AG04450 (cell line): ENCODE results near the gene CYSTM1. TPM values are rescaled to one million over a fixed set of nuclear protein-coding genes. Genes with fewer than 3 reads are reported as not detected.
A peak's percentile ranks its signal among the peaks of the same experiment; 100 is the strongest.

Experiments
- CTCF ChIA-PET: fragments of 300-600, 350-600 bp; formaldehyde crosslinking; extraction: SDS; loops from one replicate; lab custom pipeline; 2022; ENCODE audit warnings: antibody characterized with exemption, inconsistent platforms; lab: Charles Lee
- POLR2A ChIA-PET: fragments of 350-600 bp; formaldehyde crosslinking; extraction: SDS; loops from one replicate; lab custom pipeline; 2021; ENCODE audit warnings: antibody characterized with exemption, inconsistent platforms; lab: Yijun Ruan, JAX
- DNase-seq: peaks from one replicate; pipeline ENCODE4 v3.0.0-alpha.2; 2011; ENCODE audit warnings: low read depth, low spot score
- H3K27ac ChIP-seq: one replicate; pipeline ENCODE4 v1.5.1; 2012; ENCODE audit warnings: low read depth, low read length, control low read depth
- H3K27me3 ChIP-seq: one replicate; pipeline ENCODE4 v1.6.0; 2012; ENCODE audit warnings: low read length; ENCODE audit not compliant: control insufficient read depth, insufficient read depth
- H3K4me3 ChIP-seq: 2 replicates; pipeline ENCODE4 v1.5.1; 2011; ENCODE audit warnings: mild to moderate bottlenecking, low read depth, low read length, control low read depth
- H3K9me3 ChIP-seq: 2 replicates; pipeline ENCODE4 v1.5.1; 2012; ENCODE audit warnings: low read length; ENCODE audit not compliant: control insufficient read depth, insufficient read depth
- CTCF ChIP-seq: IDR thresholded peaks from 2 replicates; pipeline ENCODE4 v1.5.1; 2011; ENCODE audit warnings: low read depth, low read length, control low read depth, inconsistent platforms
- polyA plus RNA-seq: library from polyadenylated mRNA; depleted of rRNA; stranded (reverse); fragments of >200 nt; gene quantifications from 2 replicates; pipeline ENCODE4 v1.2.3, GENCODE V29; 2011

CYSTM1 gene
- polyA plus RNA-seq, 1 experiment, result 13.1 TPM

GRCh38 chr5:140146523-140146842 lies 28.5 kb upstream of the CYSTM1 start:
- no peak for DNase-seq
- Histone ChIP-seq H3K9me3 (no peaks in the 10 kb centered on the region; the same call in 1 of the 2 replicates), H3K27ac (no peak overlapping the region), H3K4me3 (no peak overlapping the region), H3K27me3 (peaks cover 5% of the 10 kb centered on the region)
- POLR2A ChIA-PET, result interaction anchor here (1.5 kb wide), 1 partner anchor 39 kb away, joined by 4 read pairs; no protein-coding TSS in a partner anchor
- no peak for TF ChIP-seq CTCF
- CTCF ChIA-PET, result interaction anchor here (0.6 to 6.6 kb wide), 17 partner anchors 8 to 359 kb away, joined by 3 to 161 read pairs (median 10); partner anchors contain the start of gene PURA

GRCh38 chr5:140147460-140147859 lies 27.5 kb upstream of the CYSTM1 start:
- ChIA-PET POLR2A (no interaction called here), CTCF (interaction anchor here (0.6 to 6.6 kb wide), 3 partner anchors 11 to 230 kb away, joined by 5 to 148 read pairs (median 64); partner anchors contain the start of gene PURA)
- H3K4me3 ChIP-seq, result no peak overlapping the region
- no peak for TF ChIP-seq CTCF
- DNase-seq, result no peak
- H3K27me3 ChIP-seq, result peaks cover 8% of the 10 kb centered on the region
- H3K9me3 ChIP-seq, result no peaks in the 10 kb centered on the region; the same call in 1 of the 2 replicates
- H3K27ac ChIP-seq, result no peak overlapping the region

- H3K4me3 ChIP-seq, result no peak overlapping the region
- POLR2A ChIA-PET, result no interaction called here
- H3K27ac ChIP-seq, result no peak overlapping the region
- peaks cover 8% of the 10 kb centered on the region for H3K27me3 ChIP-seq
- DNase-seq, result no peak
- CTCF ChIA-PET, result no interaction called here
- TF ChIP-seq CTCF, result 0 out of 2 replicates have a peak, but pooled peaks have one; percentile 6
- no peaks in the 10 kb centered on the region; the same call in 1 of the 2 replicates for H3K9me3 ChIP-seq
Measured at GRCh38 chr5:140148508-140148907, 26.5 kb upstream of the CYSTM1 start.

- Histone ChIP-seq H3K4me3 (no peak overlapping the region), H3K27ac (no peak overlapping the region), H3K27me3 (peaks cover 16% of the 10 kb centered on the region), H3K9me3 (no peaks in the 10 kb centered on the region; the same call in 1 of the 2 replicates)
- CTCF ChIA-PET, result interaction anchor here (0.6 to 10.6 kb wide), 3 partner anchors 32 to 75 kb away, joined by 3 to 101 read pairs (median 6); no protein-coding TSS in a partner anchor
- DNase-seq, result no peak
- POLR2A ChIA-PET, result no interaction called here
- no peak for TF ChIP-seq CTCF
Measured at GRCh38 chr5:140150201-140150600, 24.8 kb upstream of the CYSTM1 start.

- Histone ChIP-seq H3K27ac (no peak overlapping the region), H3K4me3 (no peak overlapping the region), H3K9me3 (no peaks in the 10 kb centered on the region; the same call in 1 of the 2 replicates), H3K27me3 (peaks cover 16% of the 10 kb centered on the region)
- CTCF ChIA-PET, result interaction anchor here (0.6 to 10.6 kb wide), 2 partner anchors 77 to 268 kb away, joined by 5 to 101 read pairs; no protein-coding TSS in a partner anchor
- no peak for DNase-seq
- POLR2A ChIA-PET, result no interaction called here
- no peak for TF ChIP-seq CTCF
Measured at GRCh38 chr5:140151144-140152021, 23.6 kb upstream of the CYSTM1 start.
